Endothelial cell of umbilical vein (primary cell): ENCODE measurements around the gene TXK. TPM values are rescaled to one million over a fixed set of nuclear protein-coding genes. Genes with fewer than 3 reads are reported as not detected.

ENCODE experiments used
- BruUV-seq: library from RNA; stranded (reverse); fragments of 400-500 nt; replicated peaks from 2 replicates; lab custom pipeline; 2021; lab: Mats Ljungman, UMichigan
- CTCF ChIA-PET: fragments of 300-600, 350-600 bp; sonication (Branson Sonifier 250); formaldehyde crosslinking; loops from one replicate; lab custom pipeline; 2021; ENCODE audit warnings: antibody characterized with exemption, inconsistent platforms; lab: Charles Lee
- POLR2A ChIA-PET: fragments of 300-600, 350-600 bp; sonication (Branson Sonifier 250); formaldehyde crosslinking; loops from one replicate; lab custom pipeline; 2021; ENCODE audit warnings: antibody characterized with exemption, inconsistent platforms; lab: Charles Lee
- DNase-seq: peaks from one replicate; pipeline ENCODE4 v3.0.0-alpha.2; 2011; ENCODE audit warnings: low read depth, low spot score
- FAIRE-seq: peaks from 2 replicates; lab custom pipeline; 2011; peaks lifted over from hg19 to GRCh38; lab: Jason Lieb, UNC
- H2AFZ ChIP-seq: 2 replicates; pipeline ENCODE4 v1.6.0; 2012; ENCODE audit warnings: low read depth, low read length, control low read depth, inconsistent platforms
- H3K27ac ChIP-seq: 2 replicates; pipeline ENCODE4 v1.5.1; 2011; ENCODE audit warnings: low read depth, mild to moderate bottlenecking, control low read depth, low read length, moderate library complexity; ENCODE audit not compliant: insufficient read depth
- H3K27me3 ChIP-seq, 2 experiments: 2 replicates each; pipeline versions ENCODE4 v1.6.0 to v1.6.1; 2011; ENCODE audit warnings: low read length in 2 of 2, mixed read lengths in 1 of 2; ENCODE audit not compliant: control insufficient read depth in 2 of 2, insufficient read depth in 2 of 2
- H3K36me3 ChIP-seq, 2 experiments: 2 replicates in 1 of 2; 3 replicates in 1 of 2; pipeline ENCODE4 v1.5.1; 2011; ENCODE audit warnings: low read length in 2 of 2, mild to moderate bottlenecking in 1 of 2, moderate library complexity in 1 of 2; ENCODE audit not compliant: control insufficient read depth in 2 of 2, insufficient read depth in 2 of 2; ENCODE audit errors: extremely low read depth in 1 of 2
- H3K4me1 ChIP-seq: 3 replicates; pipeline ENCODE4 v1.5.1; 2011; ENCODE audit warnings: mild to moderate bottlenecking, low read length; ENCODE audit not compliant: control insufficient read depth, insufficient read depth; ENCODE audit errors: extremely low read depth
- H3K4me2 ChIP-seq: 2 replicates; pipeline ENCODE4 v1.6.1; 2011; ENCODE audit warnings: low read length, control low read depth, mixed read lengths; ENCODE audit not compliant: insufficient read depth
- H3K4me3 ChIP-seq, 3 experiments: fragments of 200-600 bp in 1 of 3; sonication (generic), shearing (Covaris generic) in 1 of 3; replicated peaks in 1 of 3; 2 replicates each; pipeline ENCODE4 v1.5.1; 2011 to 2016; ENCODE audit warnings: control low read depth in 3 of 3, low read length in 3 of 3, mild to moderate bottlenecking in 2 of 3, inconsistent platforms in 1 of 3, low read depth in 1 of 3, moderate library complexity in 1 of 3; ENCODE audit not compliant: insufficient read depth in 1 of 3
- H3K79me2 ChIP-seq: 2 replicates; pipeline ENCODE4 v1.6.0; 2012; ENCODE audit warnings: low read length, inconsistent platforms; ENCODE audit not compliant: control insufficient read depth, insufficient read depth
- H3K9ac ChIP-seq: replicated peaks from 2 replicates; pipeline ENCODE3; 2011; ENCODE audit warnings: low read length, control low read depth; ENCODE audit not compliant: insufficient read depth; ENCODE audit errors: extremely low read depth
- H3K9me1 ChIP-seq: replicated peaks from 3 replicates; pipeline ENCODE4 v1.6.0; 2011; ENCODE audit warnings: mild to moderate bottlenecking, low read length; ENCODE audit not compliant: control insufficient read depth, insufficient read depth; ENCODE audit errors: extremely low read depth
- H3K9me3 ChIP-seq: replicated peaks from 2 replicates; pipeline ENCODE4 v1.5.1; 2012; ENCODE audit warnings: low read length, inconsistent platforms; ENCODE audit not compliant: control insufficient read depth, insufficient read depth
- H4K20me1 ChIP-seq: replicated peaks from 2 replicates; pipeline ENCODE3; 2011; ENCODE audit warnings: mild to moderate bottlenecking, low read length; ENCODE audit not compliant: control insufficient read depth, insufficient read depth; ENCODE audit errors: extremely low read depth
- CTCF ChIP-seq, 2 donors: IDR thresholded peaks; 1 replicate in 1 of 2; 2 replicates in 1 of 2; pipeline ENCODE4 v1.5.1; 2011; ENCODE audit warnings: low read length in 2 of 2, mild to moderate bottlenecking in 2 of 2, moderate library complexity in 2 of 2, control low read depth in 1 of 2, inconsistent platforms in 1 of 2, low read depth in 1 of 2; ENCODE audit not compliant: insufficient read depth in 1 of 2; ENCODE audit errors: extremely low read depth in 1 of 2
- EZH2 ChIP-seq: IDR thresholded peaks from 2 replicates; pipeline ENCODE4 v1.6.1; 2012; ENCODE audit warnings: borderline replicate concordance, low read depth, mild to moderate bottlenecking, moderate library complexity, low read length, inconsistent platforms; ENCODE audit not compliant: severe bottlenecking
- FOS ChIP-seq: IDR thresholded peaks from 2 replicates; pipeline ENCODE4 v1.6.1; 2011; ENCODE audit warnings: mild to moderate bottlenecking, low read length, moderate library complexity, borderline replicate concordance; ENCODE audit not compliant: insufficient read depth
- GATA2 ChIP-seq: IDR thresholded peaks from 2 replicates; pipeline ENCODE4 v1.7.0; 2011; ENCODE audit warnings: low read depth, mild to moderate bottlenecking, moderate library complexity, mixed read lengths, low read length; ENCODE audit not compliant: insufficient read length, insufficient read depth
- JUN ChIP-seq: IDR thresholded peaks from 2 replicates; pipeline ENCODE4 v1.6.1; 2011; ENCODE audit warnings: borderline replicate concordance, low read depth; ENCODE audit not compliant: insufficient read length, insufficient read depth
- MYC ChIP-seq: IDR thresholded peaks from one replicate; pipeline ENCODE4 v1.6.1; 2011; ENCODE audit warnings: mild to moderate bottlenecking, low read depth, low read length
- POLR2A ChIP-seq: IDR thresholded peaks from 2 replicates; pipeline ENCODE4 v1.6.1; 2012; ENCODE audit warnings: low read depth, mild to moderate bottlenecking, control low read depth, low read length
- POLR2AphosphoS5 ChIP-seq: IDR thresholded peaks from 2 replicates; pipeline ENCODE4 v1.6.1; 2012; ENCODE audit warnings: low read depth, mild to moderate bottlenecking, control low read depth, low read length, moderate library complexity; ENCODE audit not compliant: insufficient read depth
- dilution Hi-C: fragments of 300-500 bp; cut with MboI; formaldehyde crosslinking; loops from one replicate; pipeline ENCODE4 v1.15.0; 2019; ENCODE audit warnings: low sequenced_read_pairs; ENCODE audit not compliant: extremely low pct_ligation_motif_present
- intact Hi-C: fragments of 100-400 bp; cut with micrococcal nuclease; formaldehyde crosslinking; loops from one replicate; pipeline ENCODE4 v1.10.0; 2022
- polyA plus RNA-seq, 4 experiments: library from polyadenylated mRNA; depleted of rRNA in 3 of 4; stranded (reverse) in 3 of 4; unstranded in 1 of 4; fragments of >200 nt; gene quantifications; 2 replicates each; pipeline versions ENCODE4 v1.2.1 to v1.2.3, GENCODE V29; 2011 to 2012; ENCODE audit warnings: missing spikeins in 1 of 4
- total RNA-seq: library from RNA; stranded (reverse); gene quantifications from 2 replicates; pipeline ENCODE4 v1.2.3, GENCODE V29; 2021
- TF ChIP-seq, protein P1 (sequence below): IDR thresholded peaks from 2 replicates; pipeline ENCODE4 v1.6.1; 2011; ENCODE audit not compliant: insufficient read depth, insufficient read length

TXK gene
- total and polyA plus RNA-seq, 2 donors (not counting 3 experiments of a cell fraction or from before 2014, with no cell fraction given) = 0.26 to 0.97 TPM

DNA sequence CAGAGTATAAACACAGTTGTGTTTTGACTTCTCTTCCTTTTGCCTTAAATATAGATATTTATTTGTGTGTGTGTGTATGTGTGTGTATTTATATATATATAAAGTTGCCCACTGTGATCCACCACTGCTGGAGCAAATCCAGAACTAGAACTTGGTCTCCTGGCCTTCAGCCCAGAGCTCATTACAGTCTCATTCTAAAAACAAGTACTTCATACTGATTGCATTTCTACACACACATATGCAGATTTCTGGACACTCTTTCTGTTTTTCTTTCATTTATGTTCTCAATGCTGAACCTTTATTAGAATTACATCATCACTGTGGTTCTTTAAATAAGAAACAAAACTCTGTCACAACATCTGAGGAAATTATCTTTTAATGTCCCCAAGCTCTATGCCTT is 381 bp downstream of the TXK start:
- Histone ChIP-seq H3K4me2 (no peak overlapping the region), H3K27me3 (no peaks in the 10 kb centered on the region), H4K20me1 (no peaks in the 10 kb centered on the region), H2AFZ (peak overlapping the region; percentile 21), H3K36me3 (no peaks in the 10 kb centered on the region), H3K27ac (no peak overlapping the region), H3K79me2 (no peaks in the 10 kb centered on the region), H3K9me3 (no peaks in the 10 kb centered on the region), H3K9ac (no peak overlapping the region), H3K4me1 (peaks cover 3% of the 10 kb centered on the region), H3K4me3 (no peak overlapping the region), H3K9me1 (no peaks in the 10 kb centered on the region)
- intact Hi-C loops = no loop called here
- DNase-seq = peak; percentile 67
- ChIA-PET CTCF (interaction anchor here (2.5 kb wide), 1 partner anchor 46 kb away, joined by 8 read pairs; no protein-coding TSS in a partner anchor), POLR2A (no interaction called here)
- FAIRE-seq = no peak
- BruUV-seq = no TSS peak
- dilution Hi-C loops = no loop called here
- TF ChIP-seq POLR2AphosphoS5 (no peak), CTCF (IDR thresholded peaks at IDR 0.05; ENCODE audit: extremely low read depth in 1 of 2, insufficient read depth in 1 of 2, low read depth in 1 of 2, low read length in 2 of 2) (no peak), EZH2 (no peak), JUN (no peak), FOS (no peak), POLR2A (no peak), GATA2 (no peak), MYC (no peak)
- TF ChIP-seq, protein P1, sequence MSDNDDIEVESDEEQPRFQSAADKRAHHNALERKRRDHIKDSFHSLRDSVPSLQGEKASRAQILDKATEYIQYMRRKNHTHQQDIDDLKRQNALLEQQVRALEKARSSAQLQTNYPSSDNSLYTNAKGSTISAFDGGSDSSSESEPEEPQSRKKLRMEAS = no peak
